PC-3 (cell line): ENCODE results near the gene TRMT61A.

Experiments
- CTCF ChIP-seq: fragments of 300-600 bp; sonication (generic); conservative IDR thresholded peaks from 2 replicates; pipeline ENCODE4 v1.5.1; 2017; ENCODE audit warnings: antibody characterized with exemption, low read depth, mild to moderate bottlenecking, low read length
- EZH2 ChIP-seq: fragments of 300-600 bp; sonication (generic); IDR thresholded peaks from one replicate; pipeline ENCODE4 v1.6.1; 2017; ENCODE audit warnings: antibody characterized with exemption, mild to moderate bottlenecking, low read length; ENCODE audit not compliant: unreplicated experiment
- EZH2phosphoT487 ChIP-seq: fragments of 300-600 bp; sonication (generic); IDR thresholded peaks from 2 replicates; pipeline ENCODE4 v1.6.1; 2018; ENCODE audit warnings: mild to moderate bottlenecking, antibody characterized with exemption, low read length, borderline replicate concordance

DNA sequence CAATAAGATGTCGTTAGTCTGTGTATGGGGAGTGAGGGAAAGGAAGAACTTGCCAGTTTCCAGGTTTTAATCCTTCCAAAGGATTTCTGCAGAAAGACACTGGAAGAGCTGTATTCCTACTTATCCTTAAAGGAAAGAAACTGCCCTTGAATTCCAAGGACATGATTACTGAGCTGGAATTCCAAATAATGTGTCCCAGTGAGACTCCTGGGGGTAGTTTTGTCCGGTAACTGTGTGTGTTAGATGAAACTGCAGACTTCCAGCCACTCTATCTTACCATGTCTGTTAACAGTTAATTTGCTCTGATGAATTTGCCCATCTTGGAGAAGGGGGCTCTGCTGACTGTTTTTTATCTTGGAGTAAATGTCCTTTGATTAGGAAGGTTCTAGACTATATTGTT, 39.4 kb upstream of the TRMT61A start:
- TF ChIP-seq CTCF (no peak), EZH2phosphoT487 (no peak), EZH2 (no peak)
